ENCODE data around the gene CREB1.

CREB1 gene

GRCh38 chr2:207529330-207530159 lies at the start of gene CREB1 (continued):
- TF ChIP-seq ZNF521 (tag by site-specific recombination; IDR thresholded peaks at IDR 0.05), result no peak
- TF ChIP-seq ZNF341 (tag by site-specific recombination; IDR thresholded peaks at IDR 0.05; ENCODE audit: low read depth), result peak; percentile 38; the same call in 1 of the 2 replicates
- TF ChIP-seq EGR2 (tag by site-specific recombination; IDR thresholded peaks at IDR 0.05; ENCODE audit: low read depth), result no peak
- TF ChIP-seq ZNF426 (tag by site-specific recombination; IDR thresholded peaks at IDR 0.05), result no peak
- no peak for TF ChIP-seq ZNF26 (tag by site-specific recombination; IDR thresholded peaks at IDR 0.05)
- peak; percentile 91 for TF ChIP-seq KLF8 (tag by site-specific recombination; IDR thresholded peaks at IDR 0.05)
- TF ChIP-seq PATZ1 (tag by site-specific recombination; IDR thresholded peaks at IDR 0.05), result no peak; the same call in 1 of the 2 replicates
- no peak for TF ChIP-seq HOXC10 (CRISPR knock-in tag; IDR thresholded peaks at IDR 0.05)
- no peak for TF ChIP-seq ZBTB49 (tag by site-specific recombination; IDR thresholded peaks at IDR 0.05; ENCODE audit: low read depth)
- no peak for TF ChIP-seq PRDM6 (tag by site-specific recombination; IDR thresholded peaks at IDR 0.05)
- no peak for TF ChIP-seq TSHZ1 (tag by site-specific recombination; IDR thresholded peaks at IDR 0.05; ENCODE audit: borderline replicate concordance)
- TF ChIP-seq MZF1 (tag by site-specific recombination; IDR thresholded peaks at IDR 0.05; ENCODE audit: borderline replicate concordance), result peak; percentile 18; the same call in 1 of the 2 replicates
- TF ChIP-seq PRDM1 (tag by site-specific recombination; IDR thresholded peaks at IDR 0.05), result no peak
- TF ChIP-seq ZSCAN18 (tag by site-specific recombination; IDR thresholded peaks at IDR 0.05), result no peak
- no peak for TF ChIP-seq ZBTB44 (tag by site-specific recombination; IDR thresholded peaks at IDR 0.05)
- 0 out of 2 replicates have a peak, but pooled peaks have one; percentile 25 for TF ChIP-seq ZNF146 (tag by site-specific recombination; IDR thresholded peaks at IDR 0.05)
- no peak for TF ChIP-seq ZNF549 (tag by site-specific recombination; IDR thresholded peaks at IDR 0.05)
- TF ChIP-seq TRIM28 (IDR thresholded peaks at IDR 0.05; ENCODE audit: borderline replicate concordance, low read length), result no peak
- TF ChIP-seq ZNF610 (tag by site-specific recombination; IDR thresholded peaks at IDR 0.05; ENCODE audit: borderline replicate concordance), result no peak
- 0 out of 2 replicates have a peak, but pooled peaks have one; percentile 17 for TF ChIP-seq ZBTB1 (tag by site-specific recombination; IDR thresholded peaks at IDR 0.05)
- no peak for TF ChIP-seq ZNF830 (tag by site-specific recombination; IDR thresholded peaks at IDR 0.05; ENCODE audit: low read depth)
- TF ChIP-seq ZNF366 (tag by site-specific recombination; conservative IDR thresholded peaks at IDR 0.05), result peak; percentile 84
- peak; percentile 41 for TF ChIP-seq SP2 (tag by site-specific recombination; IDR thresholded peaks at IDR 0.05)

All from HEK293 (cell line).